CD4-positive, alpha-beta T cell treated with Interleukin-12 subunit alpha and Interleukin-12 subunit beta, for 1 hour (primary cell): ENCODE measurements around the gene ADPRM.
A peak's percentile ranks its signal among the peaks of the same experiment; 100 is the strongest.
"Not testable (repeated sequence)": the region's sequence is repeated elsewhere in the genome, so short reads cannot be mapped to it uniquely, and the experiment has no call there.

Experiments used
- DNase-seq: peaks from one replicate; pipeline ENCODE4 v3.0.0-alpha.2; 2020

The ADPRM gene

DNA sequence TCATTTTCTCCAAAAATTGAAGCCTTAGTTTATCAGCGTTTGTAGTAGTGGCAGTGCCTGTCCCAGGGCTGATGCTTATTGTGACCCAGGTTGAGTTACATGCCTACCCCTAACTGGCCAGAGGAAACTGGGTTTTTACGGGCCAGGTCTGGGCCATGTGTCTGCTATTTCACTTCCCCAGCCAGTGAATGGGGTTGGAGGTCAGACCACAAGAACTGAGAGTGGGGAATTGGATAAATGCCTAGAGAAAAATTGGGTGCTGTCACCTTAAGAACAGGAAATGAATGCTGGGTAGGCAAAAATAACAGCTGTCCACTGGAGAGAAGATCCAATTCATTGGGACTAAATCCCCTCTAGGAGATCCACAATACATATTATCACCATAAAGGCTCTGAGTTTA lies 5.2 kb downstream of the ADPRM start:
- DNase-seq: no peak

DNA sequence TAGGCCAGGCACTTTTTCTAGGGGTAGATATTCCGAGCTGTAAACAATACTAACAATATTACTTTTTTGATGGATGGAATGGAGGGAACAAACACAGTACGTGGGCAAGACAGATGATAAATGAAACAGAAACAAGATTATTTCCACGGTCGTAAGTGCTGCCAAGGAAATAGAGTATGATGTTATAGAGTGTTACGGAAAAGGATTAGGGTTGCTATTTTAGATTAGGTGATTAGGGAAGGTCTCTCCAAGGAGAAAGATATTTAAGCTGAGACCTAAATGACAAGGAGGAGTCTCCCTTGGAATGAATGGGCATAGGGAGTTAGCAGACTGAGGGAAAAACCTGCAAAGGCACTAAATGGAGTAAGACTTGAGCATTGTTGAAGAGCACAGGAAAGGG lies 8.3 kb downstream of the ADPRM start:
- no peak for DNase-seq

DNA sequence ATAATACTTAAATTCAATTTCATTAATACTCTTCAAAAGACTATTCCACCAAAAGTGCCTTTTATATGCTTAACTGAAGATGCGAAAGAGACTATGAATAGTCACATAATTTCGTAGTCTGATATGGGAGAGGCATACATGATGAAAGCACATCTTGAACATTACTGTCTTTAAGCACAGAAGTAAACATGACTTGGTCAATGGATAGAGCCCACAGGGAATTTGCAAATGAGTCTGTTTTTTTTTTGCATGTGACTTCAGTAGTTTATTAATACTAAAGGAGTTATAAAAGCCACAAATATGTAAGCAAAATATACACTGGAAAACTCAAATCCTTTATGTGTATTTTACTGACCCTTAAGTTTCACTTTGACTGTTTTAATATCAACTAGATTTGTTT lies 15.9 kb downstream of the ADPRM start:
- DNase-seq: no peak

DNA sequence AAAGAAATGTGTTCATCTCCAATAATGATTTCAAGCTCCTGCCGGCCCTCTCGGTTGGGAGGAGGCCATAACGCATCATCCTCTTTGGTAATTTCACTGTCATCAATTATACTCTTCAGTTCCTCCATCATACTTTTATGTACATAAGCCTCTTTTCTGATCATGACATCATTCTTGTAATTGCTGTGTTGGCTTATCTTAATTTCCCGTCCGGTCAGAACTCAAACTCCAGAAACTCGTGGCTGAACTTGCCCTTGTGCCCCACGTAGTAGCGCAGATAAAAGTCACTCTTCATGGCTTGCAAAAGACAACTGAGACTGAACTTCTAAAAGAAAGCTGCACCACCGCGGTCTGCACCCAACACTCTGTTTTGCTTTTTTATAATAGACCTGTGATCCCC lies 18.8 kb downstream of the ADPRM start:
- DNase-seq: no peak

DNA sequence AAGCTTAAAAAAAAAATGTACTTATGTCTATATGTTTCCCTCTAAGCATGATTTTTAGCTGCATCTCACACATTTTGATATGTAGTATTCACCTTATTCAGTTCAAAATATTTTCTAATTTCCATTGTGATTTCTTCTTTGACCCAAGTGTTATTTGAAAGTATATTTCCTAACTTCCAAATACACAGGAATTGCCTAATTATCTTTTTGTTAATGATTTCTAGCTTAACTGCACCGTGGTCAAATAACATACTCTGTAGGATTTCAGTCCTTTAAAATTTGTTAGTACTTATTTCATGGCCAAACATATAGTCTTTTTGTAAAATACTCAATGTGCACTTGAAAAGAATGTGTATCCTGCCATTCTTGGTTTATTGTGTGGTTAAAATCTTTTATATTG lies 21.2 kb downstream of the ADPRM start:
- no peak for DNase-seq

DNA sequence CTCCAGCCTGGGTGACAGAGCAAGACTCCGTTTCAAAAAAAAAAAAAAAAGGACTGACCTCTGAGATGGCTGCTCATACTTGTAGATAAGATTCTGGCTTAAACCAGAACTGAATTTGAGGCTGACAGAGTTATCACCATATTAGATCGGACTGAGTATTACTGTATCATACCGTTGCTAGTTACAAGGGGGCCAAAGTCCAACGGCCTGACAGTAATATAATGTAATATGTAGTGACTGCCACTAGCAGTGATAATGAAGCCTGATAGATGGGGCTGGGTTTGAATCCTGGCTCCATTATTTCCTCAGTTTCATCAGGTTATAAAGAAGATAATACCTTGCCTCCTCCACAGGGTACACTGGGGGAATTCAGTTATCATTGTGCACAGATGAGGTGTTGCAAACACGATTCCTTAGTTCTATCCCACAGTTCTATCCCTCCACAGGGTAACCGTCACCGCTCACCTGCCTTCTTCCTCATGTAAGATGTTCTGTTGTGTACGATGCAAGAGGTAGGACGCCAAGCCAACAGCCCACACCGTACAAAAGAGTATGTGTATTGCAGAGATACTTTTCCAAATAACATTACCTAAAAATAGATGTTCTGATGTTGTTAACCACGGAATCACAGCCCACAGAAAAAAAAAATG lies 27.3 kb downstream of the ADPRM start:
- no peak for DNase-seq

DNA sequence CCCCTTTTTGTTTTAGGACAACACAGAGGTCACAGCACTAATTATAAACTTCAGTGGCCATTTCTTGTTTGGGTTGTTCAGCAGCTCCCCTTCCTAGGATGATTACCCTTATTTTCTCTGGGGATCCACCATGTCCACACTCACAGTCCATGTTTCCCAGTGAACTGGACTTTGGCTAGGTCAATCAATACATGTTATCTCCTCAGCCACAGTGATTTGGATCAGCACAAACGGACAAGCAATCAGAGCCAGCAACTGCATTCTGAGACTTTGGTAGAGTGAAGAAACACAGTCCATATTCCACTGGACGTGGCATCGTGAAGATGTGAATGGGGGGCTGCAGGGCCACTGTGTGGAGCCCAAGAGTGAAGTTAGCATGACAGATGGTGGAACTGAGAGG lies 27.9 kb downstream of the ADPRM start:
- no peak for DNase-seq

DNA sequence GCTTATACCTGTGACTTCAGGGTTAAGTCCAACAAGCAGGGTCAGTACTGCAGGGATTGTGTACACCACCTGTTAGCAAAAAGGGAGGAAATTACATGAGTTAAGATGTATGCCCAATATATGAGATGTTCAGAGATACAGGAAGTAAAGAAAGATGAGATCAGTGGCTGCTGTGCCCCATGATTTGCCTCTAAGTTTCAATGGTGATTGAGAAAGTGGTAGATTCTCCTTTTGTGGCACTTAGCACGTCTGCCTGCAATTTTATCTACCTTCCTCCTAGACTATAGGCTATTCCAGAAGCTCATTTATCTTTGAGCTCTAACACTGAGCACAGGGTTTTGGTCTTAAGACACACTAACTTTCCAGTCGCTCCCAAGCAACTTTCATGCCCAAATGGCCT lies 28.8 kb downstream of the ADPRM start:
- DNase-seq: no peak

DNA sequence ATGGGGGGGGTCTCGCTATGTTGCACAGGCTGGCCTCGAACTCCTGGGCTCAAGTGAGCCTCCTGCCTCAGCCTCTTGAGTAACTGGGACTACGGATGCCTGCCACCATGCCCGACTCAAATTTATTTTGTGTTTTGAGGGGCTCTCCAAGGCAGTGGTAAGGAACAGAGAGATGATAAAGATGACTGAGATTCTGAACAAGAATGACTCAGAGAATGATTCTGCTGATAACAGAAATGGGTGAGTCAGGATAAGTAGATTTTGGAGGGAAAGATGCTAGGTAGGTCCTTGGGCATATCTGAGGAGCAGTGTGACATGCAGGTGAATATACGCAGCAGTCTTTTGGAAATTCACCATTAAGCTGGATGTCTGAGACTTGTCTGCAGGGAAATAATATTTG lies 29.8 kb downstream of the ADPRM start:
- DNase-seq: no peak

DNA sequence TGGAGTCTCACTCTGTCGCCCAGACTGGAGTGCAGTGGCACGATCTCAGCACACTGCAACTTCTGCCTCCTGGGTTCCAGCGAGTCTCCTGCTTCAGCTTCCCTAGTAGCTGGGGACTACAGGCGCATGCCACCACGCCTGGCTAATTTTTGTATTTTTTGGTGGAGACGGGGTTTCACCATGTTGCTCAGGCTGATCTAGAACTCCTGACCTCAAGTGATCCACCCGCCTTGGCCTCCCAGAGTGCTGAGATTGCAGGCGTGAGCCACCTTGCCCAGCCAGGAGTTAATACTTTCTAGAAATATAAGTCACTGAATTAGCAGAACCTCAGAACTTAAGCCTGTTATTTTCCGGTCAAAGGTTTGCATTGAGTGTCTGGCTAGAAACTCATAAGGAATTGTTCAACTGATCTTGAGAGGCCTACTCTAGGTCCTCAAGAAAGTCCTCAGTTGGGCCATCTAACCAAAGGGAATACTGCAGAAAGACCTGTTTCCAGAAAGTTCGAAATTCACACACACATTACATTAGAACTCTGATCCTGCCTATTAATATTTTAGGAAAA lies 31.0 kb downstream of the ADPRM start:
- no peak for DNase-seq

DNA sequence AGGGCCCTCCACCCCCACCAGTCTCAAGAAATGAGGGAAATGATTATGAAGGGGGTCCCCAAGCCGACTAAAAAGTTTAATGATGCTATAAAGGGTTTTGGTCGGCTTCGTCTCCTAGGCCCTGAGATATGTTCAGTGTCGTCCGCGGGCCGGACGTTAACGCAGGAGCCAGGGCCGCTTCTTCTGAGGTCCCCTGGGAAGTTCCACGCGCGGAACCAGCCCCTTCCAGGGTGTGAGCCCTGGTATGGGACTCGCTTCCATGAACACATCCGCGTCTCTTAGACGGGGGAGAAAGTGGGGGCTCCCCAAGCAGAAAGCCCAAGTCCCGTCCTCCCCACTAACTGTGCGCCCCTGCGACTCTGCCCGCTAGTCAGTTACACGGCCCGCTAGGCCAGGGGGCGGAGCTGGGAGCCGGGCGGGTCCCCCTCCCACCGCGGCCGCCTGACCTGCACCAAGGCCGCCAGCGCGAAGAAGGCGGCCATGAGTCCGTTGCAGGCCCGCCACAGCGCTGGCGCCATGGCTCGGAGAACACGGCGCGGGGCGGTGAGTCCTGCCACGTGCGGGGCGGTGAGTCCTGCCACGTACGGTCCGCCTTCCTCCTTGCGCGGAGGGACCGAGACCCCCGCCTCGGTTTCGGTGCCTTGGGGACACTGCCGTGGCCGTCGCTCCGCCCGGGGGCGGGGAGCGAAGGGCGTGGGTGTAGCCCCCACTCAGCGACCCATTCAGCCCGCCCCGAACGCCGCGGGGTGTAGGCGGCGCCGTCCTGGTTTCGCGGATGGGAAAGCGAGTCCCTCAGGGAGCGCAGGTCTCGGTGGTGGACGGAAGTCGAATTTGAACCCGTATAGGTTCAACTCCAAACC lies 32.2 kb downstream of the ADPRM start, which contains the start of gene TMEM220:
Gene TMEM220, minus strand, starts transcription at position 690 of the 860 bp plus-strand sequence. Its CDS starts 172 bp downstream, at position 518.
- peak; percentile 27 for DNase-seq

DNA sequence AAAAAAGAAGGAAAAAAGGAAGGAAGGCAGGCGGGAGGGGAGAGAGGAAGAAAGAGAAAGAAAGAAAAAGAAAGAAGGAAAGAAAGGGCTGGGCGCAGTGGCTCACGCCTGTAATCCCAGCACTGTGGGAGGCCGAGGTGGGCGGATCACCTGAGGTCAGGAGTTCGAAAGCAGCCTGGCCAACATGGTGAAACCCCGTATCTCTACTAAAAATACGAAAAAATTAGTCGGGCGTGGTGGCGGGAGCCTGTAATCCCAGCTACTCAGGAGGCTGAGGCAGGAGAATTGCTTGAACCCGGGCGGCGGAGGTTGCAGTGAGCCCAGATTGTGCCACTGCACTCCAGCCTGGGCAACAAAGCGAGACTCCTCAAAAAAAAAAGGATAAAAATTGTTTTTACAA lies 32.9 kb downstream of the ADPRM start:
- DNase-seq: not testable (repeated sequence)

DNA sequence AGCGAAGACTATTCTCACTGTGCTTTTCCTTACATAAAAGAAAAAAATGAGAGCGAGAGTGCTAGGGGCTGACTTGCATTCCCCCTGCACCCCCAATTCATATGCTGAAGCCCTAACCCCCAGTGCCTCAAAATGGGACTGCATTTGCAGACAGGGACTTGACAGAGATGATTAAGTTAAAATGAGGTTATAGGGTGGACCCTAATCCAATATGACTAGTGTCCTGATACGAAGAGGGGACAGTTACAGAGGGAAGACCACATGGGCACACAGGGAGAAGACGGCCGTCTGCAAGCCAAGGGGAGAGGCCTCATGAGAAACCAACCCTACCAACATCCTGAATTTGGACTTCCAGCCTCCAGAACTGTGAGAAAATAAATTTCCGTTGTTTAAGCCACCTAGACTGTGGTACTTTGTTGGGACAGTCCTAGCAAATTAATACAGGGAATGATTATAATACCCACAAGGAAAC lies 34.0 kb downstream of the ADPRM start:
- no peak for DNase-seq

DNA sequence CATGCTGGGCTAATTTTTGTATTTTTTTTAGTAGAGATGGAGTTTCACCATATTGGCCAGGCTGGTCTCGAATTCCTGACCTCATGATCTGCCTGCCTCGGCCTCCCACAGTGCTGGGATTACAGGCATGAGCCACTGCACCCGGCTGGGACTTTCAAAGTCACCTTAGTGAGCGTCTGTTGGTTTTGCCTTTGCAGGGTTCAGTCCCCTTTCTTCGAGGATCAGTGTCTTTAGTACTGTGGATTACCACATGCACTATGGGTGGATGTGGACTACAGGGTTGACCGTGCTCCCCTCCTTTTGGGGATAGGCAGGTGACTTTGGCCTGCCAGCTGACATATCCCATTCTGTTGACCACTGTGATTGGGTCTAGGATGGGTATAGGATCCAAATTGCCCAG lies 34.7 kb downstream of the ADPRM start:
- not testable (repeated sequence) for DNase-seq

DNA sequence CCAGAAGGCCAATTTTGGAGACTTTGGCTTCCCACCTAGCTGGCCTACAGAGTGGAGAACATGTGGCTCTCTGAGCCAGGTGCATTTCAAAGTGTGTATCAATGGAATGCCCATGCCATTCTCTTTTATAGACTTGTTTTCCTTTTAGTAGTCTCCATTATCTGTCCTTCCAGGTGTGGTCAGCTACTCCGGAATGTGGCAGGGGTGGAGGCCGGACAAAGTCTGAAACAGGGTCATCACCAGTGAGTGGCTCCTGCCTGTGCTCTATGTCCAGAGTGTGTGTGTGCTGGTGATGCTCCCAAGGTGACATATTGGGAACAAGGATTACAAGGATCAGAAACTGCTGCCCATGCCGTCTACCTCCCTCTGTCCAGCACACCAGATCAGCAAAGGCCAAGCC lies 36.3 kb downstream of the ADPRM start:
- DNase-seq: no peak

DNA sequence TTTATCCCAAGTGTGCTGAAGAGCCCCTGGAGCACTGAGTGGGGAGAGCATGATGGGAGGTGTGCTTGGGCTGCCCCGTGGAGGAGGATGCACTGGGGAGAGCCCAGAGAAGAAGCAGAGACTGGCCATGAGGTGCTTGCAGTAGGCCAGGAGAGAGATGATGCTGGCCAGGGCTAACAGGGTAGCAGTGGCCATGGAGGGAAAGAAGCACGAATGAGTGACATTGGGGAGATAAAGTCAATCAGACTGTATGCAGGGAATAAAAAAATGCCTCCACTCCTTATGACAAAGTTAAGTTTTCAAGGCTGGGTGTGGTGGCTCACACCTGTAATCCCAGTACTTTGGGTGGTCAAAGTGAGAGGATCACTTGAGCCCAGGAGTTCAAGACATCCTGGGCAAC lies 37.9 kb downstream of the ADPRM start:
- DNase-seq: no peak

DNA sequence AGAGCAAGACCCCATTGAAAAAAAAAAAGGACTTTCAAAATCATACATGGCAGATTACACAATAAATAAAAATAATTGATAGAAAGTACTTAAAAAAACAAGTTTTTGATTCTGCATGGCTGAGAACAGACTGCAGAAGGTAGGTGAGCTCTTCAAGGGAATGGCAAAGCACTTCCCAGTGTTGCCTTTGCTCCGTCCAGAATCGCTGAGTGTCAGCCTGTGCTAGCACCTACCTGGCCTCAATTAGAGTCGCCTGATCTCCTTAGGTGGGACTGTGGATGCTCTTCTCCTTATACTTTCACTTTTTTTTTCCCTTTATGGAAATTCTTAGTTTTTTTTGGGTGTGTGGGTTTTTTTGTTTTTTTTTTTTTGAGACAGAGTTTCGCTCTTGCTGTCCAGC lies 38.4 kb downstream of the ADPRM start:
- DNase-seq: no peak

DNA sequence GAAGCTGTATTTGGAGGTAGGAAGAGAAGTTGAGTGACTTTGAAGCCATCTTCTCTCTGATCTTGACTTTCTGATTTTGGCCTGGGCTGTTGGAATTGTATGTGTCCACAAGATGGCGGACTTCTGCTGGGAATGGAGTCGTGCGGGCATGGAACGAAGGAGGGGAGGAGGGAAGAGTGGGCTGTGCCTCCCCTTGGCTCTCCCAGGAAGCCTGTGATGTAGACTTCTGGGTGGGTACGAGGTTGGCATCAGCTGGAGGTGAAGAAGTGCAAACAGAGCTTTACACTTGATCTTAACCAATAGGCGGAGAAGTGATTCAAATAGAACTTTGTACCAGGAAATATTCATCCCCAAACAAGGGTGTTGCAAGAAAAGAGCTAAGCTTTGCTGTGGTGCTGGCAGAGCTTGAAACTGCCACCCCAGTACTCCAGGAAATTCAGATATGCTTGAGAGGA lies 39.8 kb downstream of the ADPRM start:
- DNase-seq: peak; percentile 25

DNA sequence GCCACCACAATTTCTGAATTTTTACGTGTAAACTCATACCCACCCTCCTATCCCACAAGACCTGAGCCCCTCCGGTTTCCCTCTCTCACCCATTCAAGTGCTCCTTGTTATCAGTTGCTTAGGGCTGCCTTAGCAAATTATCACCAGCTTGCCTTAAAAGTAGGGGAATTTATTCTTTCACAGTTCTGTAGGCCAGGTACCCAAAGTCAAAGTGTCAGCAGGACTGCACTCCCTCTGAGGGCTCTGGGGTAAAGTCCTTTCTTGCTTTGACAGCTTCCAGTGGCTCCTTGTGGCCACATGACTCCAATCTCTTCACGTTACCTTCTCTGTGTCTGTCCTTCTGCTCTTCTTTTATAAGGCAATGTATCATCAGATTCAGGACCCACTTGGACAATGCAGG lies 40.3 kb downstream of the ADPRM start:
- DNase-seq: no peak

DNA sequence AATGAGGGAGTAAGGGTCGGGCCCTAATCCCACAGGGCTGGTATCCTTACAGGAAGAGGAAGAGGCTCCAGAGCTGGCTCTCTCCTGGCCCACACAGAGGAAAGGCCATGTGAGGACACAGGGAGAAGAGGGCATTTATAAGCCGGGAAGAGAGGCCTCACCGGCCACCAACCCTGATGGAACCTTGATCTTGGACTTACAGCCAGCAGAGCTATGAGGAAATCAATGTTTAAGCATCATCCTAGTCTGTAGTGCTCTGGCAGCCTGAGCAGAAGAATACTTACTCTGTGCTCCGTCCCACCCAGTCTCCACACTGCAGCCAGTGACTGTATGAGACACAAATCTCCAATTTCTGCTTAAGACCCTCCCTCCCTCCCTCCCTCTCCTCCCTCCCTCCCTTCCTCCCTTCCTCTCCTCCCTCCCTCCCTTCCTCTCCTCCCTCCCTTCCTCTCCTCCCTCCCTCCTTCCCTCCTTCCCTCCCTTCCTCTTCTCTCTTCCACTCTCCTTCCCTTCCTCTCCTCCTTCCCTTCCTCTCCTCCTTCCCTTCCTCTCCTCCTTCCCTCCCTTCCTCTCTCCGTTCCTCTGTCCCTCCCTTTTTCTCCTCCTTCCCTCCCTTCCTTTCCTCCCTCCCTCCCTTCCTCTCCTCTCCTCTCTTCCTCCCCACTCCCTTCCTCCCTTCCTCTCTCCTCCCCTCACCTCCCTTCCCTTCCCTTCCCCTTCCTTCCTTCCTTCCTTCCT lies 41.3 kb downstream of the ADPRM start:
- no peak for DNase-seq

DNA sequence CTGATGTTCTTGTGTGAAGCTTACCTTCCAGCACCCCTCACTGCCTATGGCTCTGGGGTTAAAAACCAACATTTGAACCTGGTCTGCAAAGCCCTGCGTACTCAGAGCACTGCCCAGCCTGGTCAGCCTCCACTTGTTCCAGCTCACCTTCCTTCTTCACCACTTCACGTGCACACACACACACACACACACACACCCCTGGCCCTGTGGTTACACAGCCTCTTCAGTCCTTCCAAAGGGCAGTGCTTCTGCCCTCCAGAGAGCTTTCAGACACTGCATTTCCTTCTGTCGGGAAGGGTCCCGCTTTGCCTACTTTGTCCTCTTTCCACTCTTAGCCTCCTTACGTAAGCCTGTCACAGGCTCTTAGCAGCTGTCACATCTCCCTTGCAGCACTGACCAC lies 42.0 kb downstream of the ADPRM start:
- no peak for DNase-seq

DNA sequence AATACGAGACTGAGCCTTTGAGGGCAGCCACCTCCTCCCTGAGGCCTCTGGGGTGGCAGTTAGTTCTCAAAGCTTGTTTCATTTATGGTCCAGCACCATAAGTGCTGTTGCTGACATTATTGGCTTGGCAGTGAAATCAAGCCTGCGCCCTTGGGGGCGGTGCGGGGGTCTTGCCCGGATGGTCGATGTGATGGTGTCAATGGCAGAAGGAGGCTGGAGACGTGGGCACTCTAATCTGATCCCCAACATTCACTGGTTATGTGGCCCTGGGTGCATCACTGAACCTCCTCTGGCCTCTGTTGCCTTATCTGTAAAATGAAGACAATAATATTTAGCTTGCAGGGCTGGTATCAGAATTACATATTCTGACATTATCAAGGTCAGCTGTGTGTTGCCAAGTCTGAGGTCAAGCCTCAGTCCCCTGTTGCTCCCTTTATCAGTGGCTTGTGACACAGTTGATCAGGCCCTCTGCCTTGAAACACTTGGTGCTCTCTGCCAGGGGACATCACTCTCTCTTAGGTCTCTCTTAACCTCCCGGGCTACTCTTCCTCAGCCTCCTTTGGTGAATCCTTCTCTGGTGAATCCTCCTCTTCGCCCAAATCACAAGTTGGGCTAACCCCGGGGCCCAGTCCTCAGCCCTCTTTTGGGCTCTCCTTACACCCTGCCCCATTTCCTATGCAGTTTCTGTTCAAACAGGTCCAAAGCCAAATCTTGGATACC lies 44.2 kb downstream of the ADPRM start:
- DNase-seq: no peak

DNA sequence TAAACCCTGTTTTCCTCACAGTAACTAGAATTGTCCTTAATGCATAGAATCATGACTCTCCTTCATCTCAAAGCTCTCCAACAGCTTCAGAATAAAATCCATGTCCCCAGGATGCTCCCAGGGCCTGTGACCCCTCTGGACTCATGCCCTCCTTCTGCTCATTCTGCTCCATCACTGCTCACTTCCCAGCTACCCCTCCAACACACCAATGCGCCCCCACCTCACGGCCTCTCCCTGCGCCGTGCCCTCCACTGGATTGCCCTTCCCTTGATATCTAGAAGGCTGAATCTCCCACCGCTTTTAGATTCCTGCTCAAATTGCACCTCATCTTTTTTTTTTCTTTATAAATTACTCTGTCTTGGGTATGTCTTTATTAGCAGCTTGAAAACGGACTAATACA lies 45.0 kb downstream of the ADPRM start:
- DNase-seq: no peak
